ENCODE measurements around the gene SLC39A7. TPM values are rescaled to one million over a fixed set of nuclear protein-coding genes. Genes with fewer than 3 reads are reported as not detected.

SLC39A7 gene
- total RNA-seq, 1 experiment from 2014 or later, result 118 TPM

- H3K27me3 Mint-ChIP-seq (ENCODE audit: insufficient read depth, unreplicated experiment), result no peaks in the 10 kb centered on the region
- H3K4me1 Mint-ChIP-seq (ENCODE audit: insufficient read depth, unreplicated experiment), result no peaks in the 10 kb centered on the region
- no TSS peak for BruUV-seq (replicated peaks)
- intact Hi-C loops (cut with micrococcal nuclease), result no loop called here
- H3K36me3 Mint-ChIP-seq (ENCODE audit: insufficient read depth, unreplicated experiment), result peaks cover 26% of the 10 kb centered on the region
- H3K4me3 Mint-ChIP-seq (ENCODE audit: unreplicated experiment), result no peak overlapping the region
- no peak overlapping the region for H3K27ac Mint-ChIP-seq (ENCODE audit: low read depth, unreplicated experiment)
- ChIA-PET CTCF (no interaction called here), POLR2A (interaction anchor here (0.7 to 0.8 kb wide), 2 partner anchors 28 to 69 kb away, joined by 3 read pairs; no protein-coding TSS in a partner anchor)
- TF ChIP-seq CTCF (IDR thresholded peaks at IDR 0.05; ENCODE audit: unreplicated experiment), result no peak
- no peak for DNase-seq (ENCODE audit: unreplicated experiment)
- no peaks in the 10 kb centered on the region for H3K9me3 Mint-ChIP-seq (ENCODE audit: unreplicated experiment)
Observed at GRCh38 chr6:33191383-33192104, 9.1 kb upstream of the SLC39A7 start.

- no peak for TF ChIP-seq CTCF (IDR thresholded peaks at IDR 0.05; ENCODE audit: unreplicated experiment)
- CTCF ChIA-PET, result no interaction called here
- no peaks in the 10 kb centered on the region for H3K9me3 Mint-ChIP-seq (ENCODE audit: unreplicated experiment)
- no peak within 1 kb of the TSS for H3K27ac Mint-ChIP-seq (ENCODE audit: low read depth, unreplicated experiment)
- H3K4me1 Mint-ChIP-seq (ENCODE audit: insufficient read depth, unreplicated experiment), result peaks cover under 1% of the 10 kb centered on the region
- intact Hi-C loops (cut with micrococcal nuclease), result no loop called here
- DNase-seq (ENCODE audit: unreplicated experiment), result no peak
- no peaks in the 10 kb centered on the region for H3K27me3 Mint-ChIP-seq (ENCODE audit: insufficient read depth, unreplicated experiment)
- peaks cover 30% of the 10 kb centered on the region for H3K36me3 Mint-ChIP-seq (ENCODE audit: insufficient read depth, unreplicated experiment)
- no peak within 1 kb of the TSS for H3K4me3 Mint-ChIP-seq (ENCODE audit: unreplicated experiment)
- BruUV-seq (replicated peaks), result no TSS peak
- POLR2A ChIA-PET, result interaction anchor here (0.7 kb wide), 1 partner anchor 28 kb away, joined by 3 read pairs; no protein-coding TSS in a partner anchor
Observed at GRCh38 chr6:33192105-33192646, 8.5 kb upstream of the SLC39A7 start, which contains the start of gene COL11A2. Gene COL11A2, minus strand, starts transcription at chr6:33192467. Its CDS starts 227 bp downstream, at chr6:33192240.

- Mint-ChIP-seq H3K4me1 (ENCODE audit: insufficient read depth, unreplicated experiment) (peaks cover 9% of the 10 kb centered on the region), H3K27me3 (ENCODE audit: insufficient read depth, unreplicated experiment) (no peaks in the 10 kb centered on the region), H3K27ac (ENCODE audit: low read depth, unreplicated experiment) (no peak overlapping the region), H3K36me3 (ENCODE audit: insufficient read depth, unreplicated experiment) (peaks cover 36% of the 10 kb centered on the region), H3K9me3 (ENCODE audit: unreplicated experiment) (no peaks in the 10 kb centered on the region), H3K4me3 (ENCODE audit: unreplicated experiment) (no peak overlapping the region)
- intact Hi-C loops (cut with micrococcal nuclease), result no loop called here
- DNase-seq (ENCODE audit: unreplicated experiment), result no peak
- ChIA-PET CTCF (interaction anchor here (0.6 kb wide), 1 partner anchor 56 kb away, joined by 3 read pairs; no protein-coding TSS in a partner anchor), POLR2A (no interaction called here)
- BruUV-seq (replicated peaks), result no TSS peak
- TF ChIP-seq CTCF (IDR thresholded peaks at IDR 0.05; ENCODE audit: unreplicated experiment), result no peak
Observed at GRCh38 chr6:33192671-33193602, 7.7 kb upstream of the SLC39A7 start.

GRCh38 chr6:33193619-33194018, 7.0 kb upstream of the SLC39A7 start:
- no peak overlapping the region for H3K27ac Mint-ChIP-seq (ENCODE audit: low read depth, unreplicated experiment)
- H3K9me3 Mint-ChIP-seq (ENCODE audit: unreplicated experiment), result no peaks in the 10 kb centered on the region
- no peak for TF ChIP-seq CTCF (IDR thresholded peaks at IDR 0.05; ENCODE audit: unreplicated experiment)
- no peak overlapping the region for H3K4me3 Mint-ChIP-seq (ENCODE audit: unreplicated experiment)
- intact Hi-C loops (cut with micrococcal nuclease), result no loop called here
- ChIA-PET POLR2A (no interaction called here), CTCF (no interaction called here)
- H3K36me3 Mint-ChIP-seq (ENCODE audit: insufficient read depth, unreplicated experiment), result peaks cover 36% of the 10 kb centered on the region
- BruUV-seq (replicated peaks), result no TSS peak
- DNase-seq (ENCODE audit: unreplicated experiment), result no peak
- peaks cover 15% of the 10 kb centered on the region for H3K4me1 Mint-ChIP-seq (ENCODE audit: insufficient read depth, unreplicated experiment)
- H3K27me3 Mint-ChIP-seq (ENCODE audit: insufficient read depth, unreplicated experiment), result no peaks in the 10 kb centered on the region

All from MCF 10A (cell line).